ENCODE data around the gene TMEM184C.

DNA sequence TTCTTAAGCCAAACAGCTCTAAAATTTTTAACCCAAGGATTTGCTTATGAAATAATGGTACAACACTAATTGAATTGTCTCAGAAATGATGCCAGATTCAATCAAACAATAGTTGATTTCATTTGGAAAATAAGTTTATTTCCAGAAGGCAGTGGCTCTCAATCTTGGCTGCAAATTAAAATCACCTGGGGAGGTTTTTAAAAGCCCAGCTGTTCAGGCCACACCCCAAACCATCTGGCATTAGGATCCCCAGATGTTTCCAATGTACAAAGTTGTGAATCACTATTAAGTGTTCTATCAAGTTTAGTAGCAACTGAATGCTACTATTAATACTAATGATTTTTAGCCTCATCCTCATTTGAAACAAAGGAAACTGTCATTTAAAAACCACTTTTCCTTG, 22.2 kb downstream of the TMEM184C start:
- TF ChIP-seq SPI1 (IDR thresholded peaks at IDR 0.05; ENCODE audit: borderline replicate concordance, low read depth) = no peak
- TF ChIP-seq, protein P1, sequence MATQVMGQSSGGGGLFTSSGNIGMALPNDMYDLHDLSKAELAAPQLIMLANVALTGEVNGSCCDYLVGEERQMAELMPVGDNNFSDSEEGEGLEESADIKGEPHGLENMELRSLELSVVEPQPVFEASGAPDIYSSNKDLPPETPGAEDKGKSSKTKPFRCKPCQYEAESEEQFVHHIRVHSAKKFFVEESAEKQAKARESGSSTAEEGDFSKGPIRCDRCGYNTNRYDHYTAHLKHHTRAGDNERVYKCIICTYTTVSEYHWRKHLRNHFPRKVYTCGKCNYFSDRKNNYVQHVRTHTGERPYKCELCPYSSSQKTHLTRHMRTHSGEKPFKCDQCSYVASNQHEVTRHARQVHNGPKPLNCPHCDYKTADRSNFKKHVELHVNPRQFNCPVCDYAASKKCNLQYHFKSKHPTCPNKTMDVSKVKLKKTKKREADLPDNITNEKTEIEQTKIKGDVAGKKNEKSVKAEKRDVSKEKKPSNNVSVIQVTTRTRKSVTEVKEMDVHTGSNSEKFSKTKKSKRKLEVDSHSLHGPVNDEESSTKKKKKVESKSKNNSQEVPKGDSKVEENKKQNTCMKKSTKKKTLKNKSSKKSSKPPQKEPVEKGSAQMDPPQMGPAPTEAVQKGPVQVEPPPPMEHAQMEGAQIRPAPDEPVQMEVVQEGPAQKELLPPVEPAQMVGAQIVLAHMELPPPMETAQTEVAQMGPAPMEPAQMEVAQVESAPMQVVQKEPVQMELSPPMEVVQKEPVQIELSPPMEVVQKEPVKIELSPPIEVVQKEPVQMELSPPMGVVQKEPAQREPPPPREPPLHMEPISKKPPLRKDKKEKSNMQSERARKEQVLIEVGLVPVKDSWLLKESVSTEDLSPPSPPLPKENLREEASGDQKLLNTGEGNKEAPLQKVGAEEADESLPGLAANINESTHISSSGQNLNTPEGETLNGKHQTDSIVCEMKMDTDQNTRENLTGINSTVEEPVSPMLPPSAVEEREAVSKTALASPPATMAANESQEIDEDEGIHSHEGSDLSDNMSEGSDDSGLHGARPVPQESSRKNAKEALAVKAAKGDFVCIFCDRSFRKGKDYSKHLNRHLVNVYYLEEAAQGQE (IDR thresholded peaks at IDR 0.05; ENCODE audit: insufficient replicate concordance, low read depth) = no peak
